B cell (primary cell): ENCODE data around the gene PARD3B.

Experiments
- EZH2 ChIP-seq: IDR thresholded peaks from 2 replicates; pipeline ENCODE4 v1.6.1; 2012; ENCODE audit warnings: borderline replicate concordance, low read depth, mild to moderate bottlenecking, moderate library complexity, low read length; ENCODE audit not compliant: insufficient read depth, poor library complexity, severe bottlenecking
- TF ChIP-seq, protein P1 (sequence below): fragments of 200-600 bp; IDR thresholded peaks from one replicate; pipeline ENCODE4 v1.8.0; 2022; ENCODE audit warnings: antibody characterized with exemption, mild to moderate bottlenecking

DNA sequence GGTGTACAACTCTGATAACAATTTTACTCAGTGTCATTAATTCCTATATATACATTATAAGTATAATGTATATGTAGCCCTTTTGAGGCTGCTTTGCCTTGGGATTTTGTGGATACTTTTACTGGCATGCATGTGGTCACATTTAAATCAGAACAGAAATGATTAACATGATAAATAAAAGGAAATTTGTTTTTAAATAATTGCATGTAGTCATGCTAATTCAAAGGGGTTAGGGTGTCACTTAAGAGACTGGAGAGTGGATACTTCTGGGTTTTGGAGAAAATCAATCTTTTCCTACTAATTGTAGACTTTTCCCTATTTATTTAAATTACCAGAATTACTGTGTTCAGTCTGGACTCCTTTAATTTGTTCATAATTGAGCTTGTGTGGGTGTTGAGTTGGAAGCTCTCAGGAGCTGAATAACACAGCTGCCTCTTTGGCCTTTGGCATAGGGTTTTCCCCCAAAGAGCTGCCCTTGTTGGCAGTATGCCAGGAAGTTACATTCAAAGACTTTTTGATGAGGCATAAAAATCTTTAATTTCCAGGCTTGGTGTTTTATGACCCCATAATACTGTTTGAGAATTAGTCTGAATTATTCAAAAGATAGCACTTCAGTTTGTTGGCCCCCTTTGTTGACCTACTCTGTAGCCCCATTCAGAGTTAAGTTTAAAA lies 652.3 kb downstream of the PARD3B start:
- TF ChIP-seq, protein P1, sequence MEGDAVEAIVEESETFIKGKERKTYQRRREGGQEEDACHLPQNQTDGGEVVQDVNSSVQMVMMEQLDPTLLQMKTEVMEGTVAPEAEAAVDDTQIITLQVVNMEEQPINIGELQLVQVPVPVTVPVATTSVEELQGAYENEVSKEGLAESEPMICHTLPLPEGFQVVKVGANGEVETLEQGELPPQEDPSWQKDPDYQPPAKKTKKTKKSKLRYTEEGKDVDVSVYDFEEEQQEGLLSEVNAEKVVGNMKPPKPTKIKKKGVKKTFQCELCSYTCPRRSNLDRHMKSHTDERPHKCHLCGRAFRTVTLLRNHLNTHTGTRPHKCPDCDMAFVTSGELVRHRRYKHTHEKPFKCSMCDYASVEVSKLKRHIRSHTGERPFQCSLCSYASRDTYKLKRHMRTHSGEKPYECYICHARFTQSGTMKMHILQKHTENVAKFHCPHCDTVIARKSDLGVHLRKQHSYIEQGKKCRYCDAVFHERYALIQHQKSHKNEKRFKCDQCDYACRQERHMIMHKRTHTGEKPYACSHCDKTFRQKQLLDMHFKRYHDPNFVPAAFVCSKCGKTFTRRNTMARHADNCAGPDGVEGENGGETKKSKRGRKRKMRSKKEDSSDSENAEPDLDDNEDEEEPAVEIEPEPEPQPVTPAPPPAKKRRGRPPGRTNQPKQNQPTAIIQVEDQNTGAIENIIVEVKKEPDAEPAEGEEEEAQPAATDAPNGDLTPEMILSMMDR, result no peak
- no peak for TF ChIP-seq EZH2
